Measurements from ENCODE around the gene PDGFRA. TPM values are rescaled to one million over a fixed set of nuclear protein-coding genes. Genes with fewer than 3 reads are reported as not detected.

PDGFRA gene
- total RNA-seq, 2 donors from 2014 or later = 25.3 to 42.8 TPM

DNA sequence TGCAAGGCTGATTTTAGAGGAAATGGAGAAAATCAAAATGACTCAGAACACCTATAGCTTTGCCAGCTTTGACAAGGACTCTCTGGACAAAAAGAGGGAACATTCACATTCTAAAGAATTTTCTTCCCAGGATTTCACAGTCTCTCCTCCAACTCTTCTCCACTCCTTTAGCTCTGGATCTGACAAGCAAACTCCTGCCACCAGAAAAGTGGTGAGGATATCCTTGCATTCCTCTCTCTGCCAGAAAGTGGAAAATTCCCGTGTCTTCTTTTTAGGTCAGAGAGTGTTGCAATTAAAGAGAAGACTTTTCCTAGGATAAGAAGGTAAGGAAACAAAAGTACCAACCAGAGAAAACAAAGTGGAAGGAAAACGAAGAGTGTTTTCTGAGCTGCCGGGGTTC lies 16.1 kb upstream of the PDGFRA start:
- H3K36me3 ChIP-seq = no peaks in the 10 kb centered on the region
- H3K27ac ChIP-seq = peak overlapping the region in 1 of 2 donors; percentile 61
- peaks cover 0 to 10% of the 10 kb centered on the region in 2 donors for H3K4me1 ChIP-seq
- no peak for DNase-seq (ENCODE audit: low spot score)
- H3K4me3 ChIP-seq = no peak overlapping the region
- H3K9me3 ChIP-seq = no peaks in the 10 kb centered on the region
- no peaks in the 10 kb centered on the region for H3K27me3 ChIP-seq
- TF ChIP-seq, protein P1, sequence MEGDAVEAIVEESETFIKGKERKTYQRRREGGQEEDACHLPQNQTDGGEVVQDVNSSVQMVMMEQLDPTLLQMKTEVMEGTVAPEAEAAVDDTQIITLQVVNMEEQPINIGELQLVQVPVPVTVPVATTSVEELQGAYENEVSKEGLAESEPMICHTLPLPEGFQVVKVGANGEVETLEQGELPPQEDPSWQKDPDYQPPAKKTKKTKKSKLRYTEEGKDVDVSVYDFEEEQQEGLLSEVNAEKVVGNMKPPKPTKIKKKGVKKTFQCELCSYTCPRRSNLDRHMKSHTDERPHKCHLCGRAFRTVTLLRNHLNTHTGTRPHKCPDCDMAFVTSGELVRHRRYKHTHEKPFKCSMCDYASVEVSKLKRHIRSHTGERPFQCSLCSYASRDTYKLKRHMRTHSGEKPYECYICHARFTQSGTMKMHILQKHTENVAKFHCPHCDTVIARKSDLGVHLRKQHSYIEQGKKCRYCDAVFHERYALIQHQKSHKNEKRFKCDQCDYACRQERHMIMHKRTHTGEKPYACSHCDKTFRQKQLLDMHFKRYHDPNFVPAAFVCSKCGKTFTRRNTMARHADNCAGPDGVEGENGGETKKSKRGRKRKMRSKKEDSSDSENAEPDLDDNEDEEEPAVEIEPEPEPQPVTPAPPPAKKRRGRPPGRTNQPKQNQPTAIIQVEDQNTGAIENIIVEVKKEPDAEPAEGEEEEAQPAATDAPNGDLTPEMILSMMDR (IDR thresholded peaks at IDR 0.05) = no peak

DNA sequence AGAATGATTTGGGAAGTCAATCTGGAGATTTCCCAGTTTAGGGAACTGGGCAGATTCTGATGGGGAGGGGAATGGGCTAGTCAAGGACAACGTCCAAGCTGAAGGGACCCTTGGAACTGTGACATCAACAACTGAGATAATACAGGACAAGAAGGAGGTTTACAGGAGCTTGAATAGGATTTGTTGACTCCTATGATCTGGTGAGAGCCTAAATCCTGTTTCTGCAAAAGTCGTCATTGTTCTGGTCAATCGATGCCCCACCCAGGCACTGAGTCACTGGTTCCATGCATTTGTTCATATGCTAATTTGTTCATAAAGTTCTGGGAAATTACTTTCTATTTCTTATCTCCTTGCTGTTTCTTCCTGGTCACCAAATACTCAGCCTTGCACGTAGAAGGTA lies 15.3 kb upstream of the PDGFRA start:
- Histone ChIP-seq H3K4me1 (peaks cover 0 to 10% of the 10 kb centered on the region in 2 donors), H3K9me3 (no peaks in the 10 kb centered on the region), H3K27me3 (no peaks in the 10 kb centered on the region), H3K4me3 (no peak overlapping the region), H3K27ac (peak overlapping the region in 1 of 2 donors; percentile 61), H3K36me3 (no peaks in the 10 kb centered on the region)
- DNase-seq (ENCODE audit: low spot score) = peak; percentile 65
- TF ChIP-seq, protein P1 (IDR thresholded peaks at IDR 0.05) = no peak

DNA sequence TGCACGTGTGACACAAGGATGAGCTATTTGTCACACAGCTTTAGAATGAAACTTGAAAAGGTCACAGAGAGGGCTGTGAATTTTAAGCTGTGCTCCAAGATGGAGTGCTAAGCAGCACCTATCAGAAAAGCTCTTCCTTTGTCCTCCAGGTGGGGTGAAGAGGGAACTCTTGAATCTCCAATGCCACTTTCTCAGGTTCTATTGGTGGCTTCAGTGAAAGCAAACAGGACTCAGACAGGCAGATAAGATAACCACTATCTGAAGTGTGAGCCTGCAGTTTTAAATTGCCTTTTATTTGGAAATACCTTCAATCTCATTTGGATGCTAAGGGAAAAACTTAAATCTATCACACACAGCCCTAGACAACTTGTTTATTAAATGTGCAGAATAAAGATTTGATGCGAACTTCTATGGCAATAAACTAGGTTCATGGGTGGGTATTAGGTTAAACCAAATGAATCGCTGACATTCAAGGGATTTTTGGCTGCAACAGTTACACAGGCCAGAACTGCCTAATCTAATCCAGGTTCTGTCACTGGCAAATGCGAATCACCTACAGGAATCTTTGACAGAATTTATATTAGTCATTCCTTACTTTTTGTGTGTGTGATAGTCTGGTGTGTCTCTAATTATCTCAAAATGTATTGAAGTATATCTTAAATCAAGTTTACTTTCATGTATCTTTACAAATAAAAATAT lies 13.6 kb upstream of the PDGFRA start:
- H3K4me1 ChIP-seq = peaks cover 0 to 10% of the 10 kb centered on the region in 2 donors
- no peaks in the 10 kb centered on the region for H3K27me3 ChIP-seq
- no peaks in the 10 kb centered on the region for H3K9me3 ChIP-seq
- no peak for DNase-seq (ENCODE audit: low spot score)
- TF ChIP-seq, protein P1 (IDR thresholded peaks at IDR 0.05) = no peak
- H3K27ac ChIP-seq = no peak overlapping the region
- H3K4me3 ChIP-seq = no peak overlapping the region
- no peaks in the 10 kb centered on the region for H3K36me3 ChIP-seq

DNA sequence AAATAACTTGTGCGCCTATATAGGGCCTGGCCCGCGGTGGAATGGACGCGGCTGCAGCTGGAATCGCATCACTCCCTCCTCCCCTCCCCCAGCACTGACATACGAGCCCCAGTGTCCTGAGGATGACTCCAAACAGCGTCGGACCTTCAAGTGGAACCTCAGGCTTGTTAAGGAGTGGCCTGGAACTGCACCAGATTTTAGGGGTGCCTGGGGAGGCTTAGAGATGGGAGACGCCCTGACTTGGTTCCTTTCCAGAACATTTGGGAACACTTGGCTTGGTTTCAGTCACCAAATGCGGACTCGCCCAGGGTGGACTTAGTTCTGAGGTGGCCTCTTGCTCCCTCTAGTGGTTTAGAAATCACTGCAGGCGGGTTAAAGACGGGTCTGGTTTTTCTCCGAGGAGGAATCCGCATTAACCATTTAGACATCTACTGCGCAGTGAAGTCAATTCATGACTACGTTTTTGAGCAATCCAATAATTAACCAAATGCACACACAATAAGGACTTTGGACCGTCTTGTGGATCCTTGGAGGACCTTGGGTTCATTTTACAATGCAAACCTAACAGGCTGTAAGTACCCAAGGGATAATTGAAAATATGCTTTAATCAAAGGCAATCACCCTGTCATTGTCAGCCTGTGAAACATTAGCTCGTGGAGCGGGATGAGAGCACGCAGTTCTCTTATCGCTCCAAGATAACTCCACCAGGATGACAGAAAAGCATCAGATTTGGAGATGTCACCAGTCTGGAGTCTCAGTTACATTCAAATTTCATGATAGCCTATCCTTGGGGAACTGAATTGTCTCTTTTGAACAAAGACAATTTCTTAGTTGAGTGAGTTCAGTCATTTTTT lies 11.2 kb upstream of the PDGFRA start:
- DNase-seq (ENCODE audit: low spot score) = peak; percentile 94
- H3K4me1 ChIP-seq = peaks cover 0 to 10% of the 10 kb centered on the region in 2 donors
- H3K27ac ChIP-seq = peak overlapping the region in 1 of 2 donors; percentile 35
- H3K36me3 ChIP-seq = no peaks in the 10 kb centered on the region
- no peaks in the 10 kb centered on the region for H3K27me3 ChIP-seq
- H3K9me3 ChIP-seq = no peaks in the 10 kb centered on the region
- TF ChIP-seq, protein P1 (IDR thresholded peaks at IDR 0.05) = peak; percentile 87 to 94
- H3K4me3 ChIP-seq = peak overlapping the region; percentile 34 to 42

DNA sequence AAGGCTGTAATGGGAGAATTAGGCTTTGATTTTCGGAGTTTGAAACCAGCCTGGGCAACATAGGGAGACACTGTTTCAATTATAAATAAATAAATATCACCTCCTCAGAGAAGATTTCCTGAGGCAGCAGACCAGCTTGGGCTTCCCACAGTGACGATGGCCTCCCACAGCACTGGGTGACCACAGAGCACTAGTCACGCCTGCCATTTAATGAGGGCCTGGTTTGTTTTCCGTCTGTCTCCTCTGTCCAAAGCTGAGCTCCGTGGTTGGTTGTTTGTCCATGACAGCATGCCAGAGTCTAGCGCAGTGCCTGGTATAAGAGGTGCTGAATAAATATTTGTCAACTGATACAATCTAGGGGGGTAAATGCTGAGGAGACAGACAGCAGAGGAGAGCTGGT lies 10.4 kb upstream of the PDGFRA start:
- Histone ChIP-seq H3K27me3 (no peaks in the 10 kb centered on the region), H3K9me3 (no peaks in the 10 kb centered on the region), H3K36me3 (no peaks in the 10 kb centered on the region), H3K4me3 (no peak overlapping the region), H3K27ac (no peak overlapping the region), H3K4me1 (peaks cover 0 to 5% of the 10 kb centered on the region in 2 donors)
- no peak for DNase-seq (ENCODE audit: low spot score)
- TF ChIP-seq, protein P1 (IDR thresholded peaks at IDR 0.05) = no peak

Measured in right atrium auricular region (tissue), 2 donors.